Smooth muscle cell (in vitro differentiated cells): ENCODE measurements around the gene AP1M2. TPM values are rescaled to one million over a fixed set of nuclear protein-coding genes. Genes with fewer than 3 reads are reported as not detected.

Source experiments
- DNase-seq: peaks from one replicate; lab custom pipeline; 2025; ENCODE audit not compliant: unreplicated experiment; lab: John Stamatoyannopoulos, UW
- H2AFZ ChIP-seq: fragments of 200-600 bp; sonication (generic); 2 replicates; pipeline ENCODE4 v1.6.0; 2016; ENCODE audit warnings: antibody characterized with exemption, low read depth, mild to moderate bottlenecking
- H3F3A ChIP-seq: fragments of 200-600 bp; sonication (generic); 2 replicates; pipeline ENCODE4 v1.6.0; 2017; ENCODE audit warnings: antibody characterized with exemption, low read depth
- H3K27ac ChIP-seq: fragments of 200-600 bp; sonication (generic); 2 replicates; pipeline ENCODE4 v1.5.1; 2016; ENCODE audit warnings: low read depth, mild to moderate bottlenecking
- H3K27me3 ChIP-seq: fragments of 200-600 bp; sonication (generic); 2 replicates; pipeline ENCODE4 v1.6.1; 2016; ENCODE audit warnings: low read depth, mild to moderate bottlenecking
- H3K36me3 ChIP-seq: fragments of 200-600 bp; sonication (generic); 2 replicates; pipeline ENCODE4 v1.5.1; 2016; ENCODE audit warnings: low read depth
- H3K4me1 ChIP-seq: fragments of 200-600 bp; sonication (generic); 2 replicates; pipeline ENCODE4 v1.5.1; 2016; ENCODE audit warnings: low read depth
- H3K4me2 ChIP-seq: fragments of 200-600 bp; sonication (generic); 2 replicates; pipeline ENCODE4 v1.6.0; 2016; ENCODE audit warnings: mild to moderate bottlenecking
- H3K4me3 ChIP-seq: fragments of 200-600 bp; sonication (generic); 2 replicates; pipeline ENCODE4 v1.5.1; 2016; ENCODE audit warnings: mild to moderate bottlenecking
- H3K79me2 ChIP-seq: fragments of 200-600 bp; sonication (generic); 2 replicates; pipeline ENCODE4 v1.6.0; 2016; ENCODE audit warnings: low read depth, mild to moderate bottlenecking
- H3K9ac ChIP-seq: fragments of 200-600 bp; sonication (generic); 2 replicates; pipeline ENCODE4 v1.6.0; 2016; ENCODE audit warnings: low read depth
- H3K9me3 ChIP-seq: fragments of 200-600 bp; sonication (generic); replicated peaks from 2 replicates; pipeline ENCODE4 v1.5.1; 2016; ENCODE audit warnings: low read depth
- H4K20me1 ChIP-seq: fragments of 200-600 bp; sonication (generic); 2 replicates; pipeline ENCODE4 v1.6.0; 2016; ENCODE audit warnings: low read depth
- CTCF ChIP-seq: fragments of 200-600 bp; sonication (generic); IDR thresholded peaks from 2 replicates; pipeline ENCODE4 v1.5.1; 2017; ENCODE audit warnings: borderline replicate concordance, mild to moderate bottlenecking, antibody characterized with exemption; ENCODE audit not compliant: insufficient read depth, poor library complexity, severe bottlenecking
- WGBS: methylation state at CpG from one replicate; pipeline ENCODE4 v1.1.7; 2016; ENCODE audit warnings: low lambda C conversion rate; 5-methylcytosine and 5-hydroxymethylcytosine counted together
- polyA plus RNA-seq: library from polyadenylated mRNA; unstranded; fragments of >200 nt; fragmentation: Nextera tagmentation; extraction: Ambion mirVana; gene quantifications from 2 replicates; pipeline ENCODE4 v1.2.1, GENCODE V29; 2016
- total RNA-seq: library from RNA; depleted of rRNA; stranded (reverse); fragments of >200 nt; gene quantifications from 2 replicates; pipeline ENCODE4 v1.2.3, GENCODE V29; 2014

AP1M2 gene
- total and polyA plus RNA-seq, 2 experiments from 2014 or later: 8.8 to 37.1 TPM

- H3K9me3 ChIP-seq: no peaks in the 10 kb centered on the region
- peak overlapping the region; percentile 50 for H3K4me3 ChIP-seq
- no peak for DNase-seq
- no peak for TF ChIP-seq CTCF
- H3F3A ChIP-seq: no peaks in the 10 kb centered on the region
- H4K20me1 ChIP-seq: peaks cover 53% of the 10 kb centered on the region
- H3K79me2 ChIP-seq: peaks cover 21% of the 10 kb centered on the region
- H3K9ac ChIP-seq: no peak overlapping the region
- H2AFZ ChIP-seq: no peak overlapping the region
- WGBS: 87% methylated on average over 6 of the region's 6 CpGs
- no peaks in the 10 kb centered on the region for H3K36me3 ChIP-seq
- H3K27me3 ChIP-seq: no peaks in the 10 kb centered on the region
- H3K4me2 ChIP-seq: peak overlapping the region; percentile 88
- peaks cover 8% of the 10 kb centered on the region for H3K4me1 ChIP-seq
- no peak overlapping the region for H3K27ac ChIP-seq
These were observed 37.5 kb upstream of the AP1M2 start for GRCh38 chr19:10624585-10624984.

GRCh38 chr19:10621966-10622365 is 34.9 kb upstream of the AP1M2 start:
- H3K27me3 ChIP-seq: no peaks in the 10 kb centered on the region
- no peak for DNase-seq
- no peaks in the 10 kb centered on the region for H3K9me3 ChIP-seq
- H3K36me3 ChIP-seq: no peaks in the 10 kb centered on the region
- peaks cover 30% of the 10 kb centered on the region for H3K79me2 ChIP-seq
- H3K9ac ChIP-seq: no peak overlapping the region
- H2AFZ ChIP-seq: no peak overlapping the region
- 98% methylated on average over 8 of the region's 8 CpGs for WGBS
- TF ChIP-seq CTCF: no peak
- no peak overlapping the region for H3K4me3 ChIP-seq
- H3K4me2 ChIP-seq: no peak overlapping the region
- H3K27ac ChIP-seq: no peak overlapping the region
- H3F3A ChIP-seq: peaks cover 7% of the 10 kb centered on the region
- H3K4me1 ChIP-seq: peaks cover 8% of the 10 kb centered on the region
- peaks cover 50% of the 10 kb centered on the region for H4K20me1 ChIP-seq

- TF ChIP-seq CTCF: no peak
These were observed 33.7 kb upstream of the AP1M2 start for GRCh38 chr19:10620786-10621185.

GRCh38 chr19:10618846-10619245 is 31.7 kb upstream of the AP1M2 start:
- TF ChIP-seq CTCF: no peak
- Histone ChIP-seq H3K9me3 (no peaks in the 10 kb centered on the region), H3K27me3 (no peaks in the 10 kb centered on the region), H3K79me2 (peaks cover 33% of the 10 kb centered on the region), H3F3A (peaks cover 7% of the 10 kb centered on the region), H3K9ac (no peak overlapping the region), H3K4me1 (no peaks in the 10 kb centered on the region), H3K36me3 (no peaks in the 10 kb centered on the region), H3K27ac (peak overlapping the region; percentile 75), H2AFZ (no peak overlapping the region), H3K4me3 (no peak overlapping the region), H4K20me1 (peaks cover 35% of the 10 kb centered on the region), H3K4me2 (no peak overlapping the region)
- DNase-seq: no peak
- WGBS: 90% methylated on average over 8 of the region's 8 CpGs

More at GRCh38 chr19:10620786-10621185, 33.7 kb upstream of the AP1M2 start:
- WGBS: 90% methylated on average over 4 of the region's 4 CpGs
- H3K36me3 ChIP-seq: no peaks in the 10 kb centered on the region
- peaks cover 7% of the 10 kb centered on the region for H3F3A ChIP-seq
- H3K27me3 ChIP-seq: no peaks in the 10 kb centered on the region
- no peak for DNase-seq
- peaks cover 43% of the 10 kb centered on the region for H4K20me1 ChIP-seq
- H3K4me3 ChIP-seq: no peak overlapping the region
- no peaks in the 10 kb centered on the region for H3K9me3 ChIP-seq
- H2AFZ ChIP-seq: no peak overlapping the region
- H3K4me2 ChIP-seq: no peak overlapping the region
- H3K4me1 ChIP-seq: peaks cover 8% of the 10 kb centered on the region
- H3K9ac ChIP-seq: no peak overlapping the region
- H3K27ac ChIP-seq: no peak overlapping the region
- H3K79me2 ChIP-seq: peaks cover 35% of the 10 kb centered on the region
